K562 (cell line): ENCODE data around the gene CACTIN. TPM values are rescaled to one million over a fixed set of nuclear protein-coding genes. Genes with fewer than 3 reads are reported as not detected.
A peak's percentile ranks its signal among the peaks of the same experiment; 100 is the strongest.

Source experiments
- ATAC-seq: fragments of 200-7000 bp; cut with Tn5 transposase; 3 replicates; pipeline ENCODE4 v1.9.1; 2020; ENCODE audit warnings: moderate library complexity
- BruUV-seq: library from RNA; stranded (reverse); fragments of 400-500 nt; replicated peaks from 2 replicates; lab custom pipeline; 2021; lab: Mats Ljungman, UMichigan
- CTCF ChIA-PET: fragments of 300-600 bp; formaldehyde crosslinking; extraction: SDS; loops from one replicate; lab custom pipeline; 2021; ENCODE audit warnings: low intra/inter-chr PET ratio; lab: Yijun Ruan, JAX
- POLR2A ChIA-PET: fragments of 300-600, 350-650 bp; sonication (Branson Sonifier 250); formaldehyde crosslinking; extraction: SDS; loops from one replicate; lab custom pipeline; 2021; ENCODE audit warnings: antibody characterized with exemption, inconsistent platforms; lab: Yijun Ruan, JAX
- DNase-seq, 4 experiments: peaks; one replicate each; pipeline versions ENCODE4 v3.0.0 to v3.0.0-alpha.2; 2011 to 2018; ENCODE audit warnings: low spot score in 3 of 4, mixed read lengths in 3 of 4; ENCODE audit errors: extremely low read depth in 1 of 4
- FAIRE-seq: peaks from 2 replicates; lab custom pipeline; 2011; peaks lifted over from hg19 to GRCh38; lab: Jason Lieb, UNC
- H2AFZ ChIP-seq: 2 replicates; pipeline ENCODE4 v1.6.0; 2011; ENCODE audit warnings: low read depth, low read length, control low read depth, inconsistent platforms
- H3K27ac ChIP-seq: fragments of 200-600 bp; 3 replicates; pipeline ENCODE4 v1.8.0; 2011; ENCODE audit warnings: low read depth, mild to moderate bottlenecking, control low read depth, inconsistent platforms, low read length, moderate library complexity, mixed read lengths; ENCODE audit errors: extremely low read depth
- H3K27me3 ChIP-seq, 2 experiments: fragments of 300-600 bp in 1 of 2; 2 replicates in 1 of 2; 3 replicates in 1 of 2; pipeline versions ENCODE4 v1.6.0 to v1.8.0; 2011; ENCODE audit warnings: inconsistent platforms in 2 of 2, low read length in 2 of 2, mild to moderate bottlenecking in 1 of 2, mixed read lengths in 1 of 2, moderate library complexity in 1 of 2; ENCODE audit not compliant: control insufficient read depth in 2 of 2, insufficient read depth in 2 of 2
- H3K36me3 ChIP-seq: fragments of 300-600 bp; 3 replicates; pipeline ENCODE4 v1.8.0; 2011; ENCODE audit warnings: mild to moderate bottlenecking, low read length, inconsistent platforms; ENCODE audit not compliant: control insufficient read depth, insufficient read depth
- H3K4me1 ChIP-seq, 2 experiments: fragments of 200-600 bp in 1 of 2; replicated peaks in 1 of 2; 2 replicates in 1 of 2; 3 replicates in 1 of 2; pipeline versions ENCODE4 v1.5.1 to v1.8.0; 2011; ENCODE audit warnings: inconsistent platforms in 2 of 2, low read length in 2 of 2, mild to moderate bottlenecking in 1 of 2, mixed read lengths in 1 of 2, moderate library complexity in 1 of 2; ENCODE audit not compliant: control insufficient read depth in 2 of 2, insufficient read depth in 2 of 2
- H3K4me2 ChIP-seq: 2 replicates; pipeline ENCODE4 v1.6.1; 2011; ENCODE audit warnings: low read length, control low read depth, inconsistent platforms, mixed read lengths; ENCODE audit not compliant: insufficient read depth
- H3K4me3 ChIP-seq: fragments of 200-600 bp; sonication (generic), shearing (Covaris generic); 2 replicates; pipeline ENCODE4 v1.5.1; 2016; ENCODE audit warnings: control low read depth, inconsistent platforms
- H3K79me2 ChIP-seq: fragments of 200-600 bp; 3 replicates; pipeline ENCODE4 v1.8.0; 2011; ENCODE audit warnings: low read length, inconsistent platforms; ENCODE audit not compliant: control insufficient read depth, insufficient read depth
- H3K9ac ChIP-seq, 2 experiments: 2 replicates each; pipeline versions ENCODE4 v1.6.0 to v1.6.1; 2011; ENCODE audit warnings: low read depth in 2 of 2, low read length in 2 of 2, control low read depth in 1 of 2, inconsistent platforms in 1 of 2, mild to moderate bottlenecking in 1 of 2, mixed read lengths in 1 of 2; ENCODE audit not compliant: insufficient read depth in 1 of 2
- H3K9me1 ChIP-seq: one replicate; pipeline ENCODE4 v1.6.0; 2011; ENCODE audit warnings: inconsistent platforms, mild to moderate bottlenecking, low read length, moderate library complexity; ENCODE audit not compliant: control insufficient read depth, insufficient read depth
- H3K9me3 ChIP-seq: replicated peaks from 2 replicates; pipeline ENCODE4 v1.5.1; 2011; ENCODE audit warnings: low read depth, low read length, inconsistent platforms; ENCODE audit not compliant: control insufficient read depth, insufficient read depth
- H4K20me1 ChIP-seq: replicated peaks from 2 replicates; pipeline ENCODE4 v1.6.1; 2011; ENCODE audit warnings: low read length, inconsistent platforms, mixed read lengths; ENCODE audit not compliant: control insufficient read depth, insufficient read depth
- CBX3 ChIP-seq, 2 experiments: IDR thresholded peaks; 1 replicate in 1 of 2; 2 replicates in 1 of 2; pipeline ENCODE4 v1.6.1; 2012; ENCODE audit warnings: inconsistent platforms in 2 of 2, low read length in 2 of 2, borderline replicate concordance in 1 of 2, control low read depth in 1 of 2
- KDM5B ChIP-seq: fragments of 200-600 bp; sonication (generic); IDR thresholded peaks from 2 replicates; pipeline ENCODE4 v1.6.1; 2012; ENCODE audit warnings: low read depth, mild to moderate bottlenecking, moderate library complexity, low read length, control low read depth, inconsistent platforms; ENCODE audit not compliant: insufficient replicate concordance
- WGBS: fragments of 100-300 bp; shearing (Covaris generic); methylation state at CpG from one replicate; pipeline ENCODE4 v1.1.6; 2016; ENCODE audit warnings: low coverage, mixed read lengths; ENCODE audit not compliant: insufficient coverage; ENCODE audit errors: missing lambda C conversion rate; 5-methylcytosine and 5-hydroxymethylcytosine counted together
- in situ Hi-C: fragments of 300-500 bp; cut with MboI; formaldehyde crosslinking; loops from 4 replicates; pipeline ENCODE4 v1.15.0; 2018; ENCODE audit warnings: inconsistent platforms, mixed read lengths
- intact Hi-C: fragments of 100-400 bp; cut with micrococcal nuclease; formaldehyde crosslinking; loops from 2 replicates; pipeline ENCODE4 v1.14.2; 2022
- polyA plus RNA-seq, 8 experiments: library from polyadenylated mRNA; depleted of rRNA in 4 of 8; stranded (reverse) in 5 of 8; unstranded in 3 of 8; fragments of >200 nt; fragmentation: Nextera tagmentation in 2 of 8; fragmentation: Illumina TruSeq in 1 of 8; extraction: Ambion mirVana in 2 of 8; extraction: Trizol in 1 of 8; gene quantifications; 2 replicates each; pipeline versions ENCODE4 v1.2.1 to v1.2.3, GENCODE V29; 2011 to 2014; ENCODE audit warnings: inconsistent platforms in 1 of 8, missing spikeins in 1 of 8
- total RNA-seq, 7 experiments: library from RNA; depleted of rRNA in 6 of 7; stranded (reverse); fragments of >200 nt in 6 of 7; fragmentation: Illumina TruSeq in 2 of 7; extraction: Trizol in 2 of 7; gene quantifications; 2 replicates each; pipeline versions ENCODE4 v1.2.1 to v1.2.3, GENCODE V29; 2011 to 2021; ENCODE audit warnings: low replicate concordance in 1 of 7

CACTIN gene
- total and polyA plus RNA-seq, 9 of the 15 experiments (the other 6 are each of a cell fraction or from before 2014, with no cell fraction given) = 0.15 to 49.2 (median 15.0) TPM

GRCh38 chr19:3672575-3672948 is 46.0 kb upstream of the CACTIN start:
- POLR2A ChIA-PET = interaction anchor here (0.7 to 4.1 kb wide), 7 partner anchors 11 to 193 kb away, joined by 3 to 16 read pairs (median 4); partner anchors contain the start of gene TJP3
- Histone ChIP-seq H3K27ac (peak overlapping the region; percentile 96; the same call in 2 of the 3 replicates), H3K9me3 (no peaks in the 10 kb centered on the region), H3K36me3 (peaks cover 6% of the 10 kb centered on the region; the same call in 1 of the 3 replicates), H3K4me2 (peak overlapping the region; percentile 82; the same call in 1 of the 2 replicates), H3K79me2 (peaks cover 52% of the 10 kb centered on the region), H3K9me1 (no peaks in the 10 kb centered on the region), H3K4me3 (no peak overlapping the region), H3K9ac (peak overlapping the region in 1 of 2 experiments; percentile 90; a peak in 2 of 4 replicates), H3K4me1 (peaks cover 34 to 73% of the 10 kb centered on the region in 2 experiments), H3K27me3 (no peaks in the 10 kb centered on the region), H2AFZ (no peak overlapping the region), H4K20me1 (no peaks in the 10 kb centered on the region)
- WGBS = 83% methylated on average over 5 of the region's 8 CpGs
- DNase-seq = no peak
- in situ Hi-C loops (no loop called here), intact Hi-C loops (no loop called here)
- CTCF ChIA-PET = no interaction called here
- FAIRE-seq = no peak
- ATAC-seq = no peak
- TF ChIP-seq CBX3 (IDR thresholded peaks at IDR 0.05; ENCODE audit: borderline replicate concordance in 1 of 2, low read length in 2 of 2) = no peak
- TF ChIP-seq KDM5B = peak; percentile 2
- no TSS peak for BruUV-seq
